Bronchial epithelial cell (primary cell): ENCODE data around the gene SLFN11. TPM values are rescaled to one million over a fixed set of nuclear protein-coding genes. Genes with fewer than 3 reads are reported as not detected.
"Not testable (repeated sequence)": the region's sequence is repeated elsewhere in the genome, so short reads cannot be mapped to it uniquely, and the experiment has no call there.

Experiments
- DNase-seq: peaks from one replicate; pipeline ENCODE4 v3.0.0-alpha.2; 2010; ENCODE audit warnings: low read depth
- FAIRE-seq: peaks from 2 replicates; lab custom pipeline; 2011; peaks lifted over from hg19 to GRCh38; lab: Jason Lieb, UNC
- H3K27me3 ChIP-seq: 2 replicates; pipeline ENCODE4 v1.5.1; 2011; ENCODE audit warnings: low read length; ENCODE audit not compliant: control insufficient read depth, insufficient read depth
- H3K36me3 ChIP-seq: 2 replicates; pipeline ENCODE4 v1.5.1; 2011; ENCODE audit warnings: low read length; ENCODE audit not compliant: control insufficient read depth, insufficient read depth
- H3K4me3 ChIP-seq: 2 replicates; pipeline ENCODE4 v1.5.1; 2011; ENCODE audit warnings: mild to moderate bottlenecking, low read depth, low read length, control low read depth
- CTCF ChIP-seq: IDR thresholded peaks from 2 replicates; pipeline ENCODE4 v1.5.1; 2011; ENCODE audit warnings: mild to moderate bottlenecking, moderate library complexity, low read length, control low read depth, inconsistent platforms; ENCODE audit not compliant: insufficient read depth, severe bottlenecking
- total RNA-seq: library from RNA; depleted of rRNA; stranded (reverse); fragments of >200 nt; gene quantifications from 2 replicates; pipeline ENCODE4 v1.2.1, GENCODE V29; 2014

The SLFN11 gene
- total RNA-seq, result 3.8 and 6.1 TPM in 2 replicates

GRCh38 chr17:35373534-35373983, at the start of gene SLFN11:
Gene SLFN11, minus strand, starts transcription at chr17:35373621. Its CDS starts 9,814 bp downstream, at chr17:35363807.
- no peak for FAIRE-seq
- Histone ChIP-seq H3K36me3 (no peaks in the 10 kb centered on the region), H3K27me3 (peaks cover 12% of the 10 kb centered on the region), H3K4me3 (peak within 1 kb of the TSS; percentile 29)
- peak; percentile 17 for DNase-seq
- TF ChIP-seq CTCF, result no peak

- DNase-seq, H3K4me3 ChIP-seq, H3K36me3 ChIP-seq, FAIRE-seq, H3K27me3 ChIP-seq: not testable (repeated sequence)
These were observed 47.6 kb upstream of the SLFN11 start for GRCh38 chr17:35421069-35421468.

GRCh38 chr17:35416659-35417058, 43.2 kb upstream of the SLFN11 start:
- H3K27me3 ChIP-seq, result no peaks in the 10 kb centered on the region
- no peaks in the 10 kb centered on the region for H3K36me3 ChIP-seq
- no peak for FAIRE-seq
- TF ChIP-seq CTCF, result no peak
- no peak for DNase-seq
- H3K4me3 ChIP-seq, result no peak overlapping the region

GRCh38 chr17:35414707-35415106, 41.3 kb upstream of the SLFN11 start:
- not testable (repeated sequence) for H3K36me3 ChIP-seq, FAIRE-seq, DNase-seq, H3K27me3 ChIP-seq, H3K4me3 ChIP-seq

- H3K4me3 ChIP-seq, result no peak overlapping the region
- DNase-seq, result no peak
- no peak for FAIRE-seq
- TF ChIP-seq CTCF, result no peak
- H3K36me3 ChIP-seq, result no peaks in the 10 kb centered on the region
- no peaks in the 10 kb centered on the region for H3K27me3 ChIP-seq
These were observed 40.8 kb upstream of the SLFN11 start for GRCh38 chr17:35414247-35414646.

- H3K27me3 ChIP-seq, result no peaks in the 10 kb centered on the region
- no peak for TF ChIP-seq CTCF
- no peaks in the 10 kb centered on the region for H3K36me3 ChIP-seq
- FAIRE-seq (no peak), DNase-seq (no peak)
- H3K4me3 ChIP-seq, result no peak overlapping the region
These were observed 34.1 kb upstream of the SLFN11 start for GRCh38 chr17:35407531-35407930.

- Histone ChIP-seq H3K27me3 (no peaks in the 10 kb centered on the region), H3K36me3 (no peaks in the 10 kb centered on the region), H3K4me3 (no peak overlapping the region)
- no peak for TF ChIP-seq CTCF
- FAIRE-seq, result no peak
- DNase-seq, result no peak
These were observed 33.1 kb upstream of the SLFN11 start for GRCh38 chr17:35406568-35406967.
